M059J (cell line): Measurements from ENCODE around the gene TRIM41. TPM values are rescaled to one million over a fixed set of nuclear protein-coding genes. Genes with fewer than 3 reads are reported as not detected.
"Not testable (repeated sequence)": the region's sequence is repeated elsewhere in the genome, so short reads cannot be mapped to it uniquely, and the experiment has no call there.

Experiments used
- DNase-seq: peaks from one replicate; pipeline ENCODE4 v3.0.0-alpha.2; 2012; ENCODE audit warnings: low read depth
- total RNA-seq: library from RNA; depleted of rRNA; stranded (reverse); fragments of >200 nt; shearing (Covaris generic); gene quantifications from 2 replicates; pipeline ENCODE4 v1.2.3, GENCODE V29; 2014

Gene TRIM41
- total RNA-seq, 1 experiment from 2014 or later: 9.0 TPM

DNA sequence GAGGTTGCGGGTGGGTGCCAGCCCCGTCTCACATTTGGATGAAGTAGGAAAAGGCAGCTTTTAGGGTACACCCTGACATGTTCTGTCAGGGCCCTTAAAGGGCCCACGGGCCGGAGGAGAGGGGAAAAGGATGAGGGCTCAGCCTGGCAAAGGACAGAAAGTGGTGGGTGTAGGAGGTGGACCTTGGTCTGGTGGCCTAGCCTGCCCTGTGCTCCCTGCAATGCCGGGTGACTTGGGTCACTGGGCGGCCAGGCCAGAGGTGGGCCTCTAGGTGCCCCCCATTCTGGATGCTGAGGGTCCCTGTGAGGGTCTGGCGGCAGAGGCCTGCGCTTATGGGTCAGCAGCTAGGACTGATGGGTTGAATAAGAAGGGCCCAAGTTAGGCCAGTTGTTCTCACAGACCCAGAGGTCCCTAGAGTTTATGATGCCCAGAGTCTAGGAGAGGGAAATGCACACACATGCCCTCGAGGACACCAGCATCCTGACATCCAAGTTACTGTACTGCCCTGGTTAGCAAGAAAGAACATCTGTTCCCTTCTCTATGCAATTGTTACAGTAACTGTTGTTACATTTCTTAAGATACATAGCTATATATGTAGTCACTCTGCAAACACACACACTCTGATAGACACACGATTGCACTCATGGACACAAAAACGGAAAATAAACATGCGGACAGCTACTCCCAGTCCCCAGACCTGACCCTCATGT, 30.6 kb upstream of the TRIM41 start:
- DNase-seq: no peak

DNA sequence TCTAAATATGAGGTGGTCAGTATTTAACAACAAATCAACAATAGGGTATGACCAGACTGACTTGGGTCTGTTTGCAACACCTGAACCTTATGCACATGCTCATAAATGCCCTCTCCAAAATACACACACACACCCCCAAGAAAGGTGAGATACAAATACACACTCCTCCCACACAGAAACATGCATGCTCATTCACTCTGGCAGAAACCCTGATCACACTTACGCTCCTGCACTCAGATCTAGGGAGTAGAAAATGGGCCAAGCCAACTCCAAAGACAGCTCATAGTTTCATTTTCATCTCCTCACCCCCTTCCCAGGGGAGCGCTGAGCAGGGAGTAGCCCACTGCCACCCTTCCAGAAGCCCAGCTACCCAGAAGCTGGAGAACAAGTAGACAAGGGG, 29.4 kb upstream of the TRIM41 start:
- no peak for DNase-seq

DNA sequence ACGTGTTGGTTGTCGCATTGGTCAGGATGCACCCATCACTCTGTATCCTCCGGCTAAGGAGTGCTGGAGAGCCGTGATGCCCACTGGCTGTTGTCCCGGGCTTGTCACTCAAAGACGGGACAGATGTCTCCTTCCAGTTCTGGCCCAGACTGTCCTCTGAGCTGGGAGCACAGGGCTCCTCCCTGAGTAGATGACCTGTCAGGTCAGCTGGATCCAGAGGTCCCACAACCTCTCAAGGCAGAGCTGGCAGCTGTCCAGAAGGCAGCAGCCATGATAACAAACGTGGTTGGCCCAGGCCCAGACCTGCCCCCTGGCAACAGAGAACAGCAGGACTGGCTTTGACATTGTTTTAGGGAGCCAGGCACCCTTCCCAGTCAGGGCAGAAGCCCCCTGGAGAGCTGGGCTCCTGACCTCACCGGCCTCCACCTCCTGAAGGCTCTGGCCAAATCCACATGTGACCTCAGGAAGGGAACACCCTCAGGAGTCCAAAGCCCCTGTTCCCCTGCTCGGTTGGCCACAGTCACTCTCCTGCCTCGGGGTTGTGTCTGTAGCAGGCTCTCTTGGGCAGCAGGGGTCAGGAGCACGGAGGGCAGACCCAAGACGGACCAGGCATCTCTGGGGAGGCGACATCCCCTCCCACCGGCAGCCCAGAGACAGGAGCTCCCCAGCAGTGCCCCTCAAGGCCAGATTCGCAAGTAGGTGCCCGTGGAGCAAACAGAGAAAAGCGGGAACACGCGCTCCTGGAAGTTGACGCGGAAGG, 28.4 kb upstream of the TRIM41 start:
- no peak for DNase-seq

DNA sequence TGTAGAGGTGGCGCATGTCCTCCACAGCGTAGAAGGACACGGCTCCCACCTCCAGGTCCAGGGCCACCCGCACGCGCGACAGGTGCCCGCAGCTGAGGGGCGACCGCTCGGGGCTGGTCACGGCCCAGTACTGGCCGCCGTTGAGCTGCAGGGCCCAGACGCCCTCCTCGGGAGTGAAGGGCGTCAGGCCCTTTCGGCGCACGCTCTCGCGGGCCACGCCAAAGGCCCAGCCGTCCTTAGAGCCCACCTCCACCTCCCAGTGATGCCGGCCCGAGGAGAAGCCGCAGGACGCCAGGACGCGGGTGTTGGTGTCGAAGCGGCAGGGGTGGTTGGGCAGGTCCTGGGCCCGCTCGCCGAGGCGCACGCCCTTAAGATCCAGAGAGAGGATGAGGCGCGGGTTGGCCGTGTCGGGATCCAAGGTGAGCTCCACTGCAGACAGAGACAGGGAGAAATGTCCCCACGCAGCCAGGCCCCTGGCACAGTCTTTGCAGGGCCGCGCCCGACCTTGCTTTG, 27.8 kb upstream of the TRIM41 start:
- DNase-seq: no peak

DNA sequence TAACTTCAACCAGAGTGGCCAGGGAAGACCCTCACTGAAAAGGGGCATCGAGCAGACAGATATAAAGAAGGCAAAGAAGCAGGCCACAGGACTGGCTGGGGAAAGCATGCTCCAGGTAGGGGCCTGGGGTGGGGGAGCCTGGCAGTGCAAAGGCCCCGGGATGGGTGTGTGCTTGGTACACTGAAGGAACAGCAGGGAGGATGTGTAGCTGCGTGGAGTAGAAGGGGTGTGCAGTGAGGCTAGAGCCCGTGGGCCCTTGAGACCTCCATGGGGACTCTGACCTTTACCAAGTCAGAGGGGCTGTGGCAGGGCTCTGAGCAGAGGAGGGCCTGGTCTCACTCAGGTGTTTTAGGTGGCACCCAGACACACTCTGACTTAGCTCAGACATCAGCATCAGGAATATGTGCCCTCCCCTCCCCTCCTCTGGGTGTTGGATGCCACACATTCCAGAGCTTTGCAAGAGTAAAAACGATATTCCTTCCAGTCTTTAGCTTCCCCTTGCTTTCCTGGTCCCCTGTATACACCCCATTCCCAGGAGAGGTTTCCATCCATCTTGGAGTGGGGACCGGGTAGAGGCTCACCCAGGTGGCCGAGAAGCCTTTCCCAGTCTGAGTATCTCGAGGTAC, 25.6 kb upstream of the TRIM41 start:
- no peak for DNase-seq

DNA sequence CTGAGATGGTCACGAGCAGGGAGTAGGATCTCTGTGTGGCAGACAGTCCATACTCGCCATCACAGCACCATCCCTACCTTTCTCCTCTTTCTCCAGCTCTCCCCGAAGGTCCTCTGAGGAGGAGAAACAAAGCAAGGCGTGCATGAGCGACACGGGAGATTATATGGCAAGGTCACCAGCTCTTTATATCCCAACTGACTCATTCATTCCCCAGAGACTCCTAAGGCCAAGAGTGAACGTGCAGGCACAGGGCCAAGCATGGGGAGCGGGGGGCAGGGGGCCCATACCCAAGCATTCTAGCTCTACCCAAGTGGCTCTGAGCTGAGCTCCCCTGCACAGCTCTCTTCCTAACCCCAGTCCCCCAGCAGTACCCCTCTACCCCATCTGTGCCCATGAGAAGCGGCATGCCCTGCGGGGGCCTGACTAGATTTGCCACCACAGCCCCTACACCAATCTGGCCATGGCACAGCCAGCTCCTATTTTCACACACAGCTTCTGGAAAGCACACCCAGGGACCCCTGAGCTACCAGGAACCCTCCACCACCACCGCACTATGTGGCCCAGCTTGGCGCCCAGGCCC, 24.9 kb upstream of the TRIM41 start:
- DNase-seq: no peak

DNA sequence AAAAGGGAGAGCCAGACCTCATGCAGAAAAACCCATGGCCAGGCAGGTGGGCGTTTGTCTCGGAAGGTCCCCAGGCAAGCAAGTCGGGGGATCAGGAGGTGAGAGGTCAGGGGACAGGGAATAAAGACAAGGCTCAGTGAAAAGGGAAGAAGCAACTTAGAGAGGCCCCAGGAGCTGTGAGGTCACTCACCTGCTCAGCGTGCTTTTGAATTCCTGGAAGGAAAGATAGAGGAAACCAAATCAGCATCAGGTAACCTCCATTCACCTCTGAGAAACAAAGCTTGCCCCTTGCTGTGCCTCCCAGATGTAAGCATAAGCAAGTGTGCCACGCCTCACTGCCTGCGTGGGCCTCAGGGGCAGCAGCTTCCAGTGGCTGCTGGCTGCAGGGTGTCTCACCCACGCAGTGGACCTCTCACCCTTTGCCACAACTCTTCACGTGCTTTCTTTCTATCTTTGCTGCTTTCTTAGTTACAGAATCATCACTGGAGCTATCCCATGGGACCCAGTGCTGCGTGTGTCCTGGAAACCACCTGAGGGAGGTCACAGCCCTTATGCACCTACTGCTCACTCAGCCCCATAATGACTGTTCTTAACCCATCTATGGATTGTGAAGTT, 24.1 kb upstream of the TRIM41 start:
- no peak for DNase-seq

DNA sequence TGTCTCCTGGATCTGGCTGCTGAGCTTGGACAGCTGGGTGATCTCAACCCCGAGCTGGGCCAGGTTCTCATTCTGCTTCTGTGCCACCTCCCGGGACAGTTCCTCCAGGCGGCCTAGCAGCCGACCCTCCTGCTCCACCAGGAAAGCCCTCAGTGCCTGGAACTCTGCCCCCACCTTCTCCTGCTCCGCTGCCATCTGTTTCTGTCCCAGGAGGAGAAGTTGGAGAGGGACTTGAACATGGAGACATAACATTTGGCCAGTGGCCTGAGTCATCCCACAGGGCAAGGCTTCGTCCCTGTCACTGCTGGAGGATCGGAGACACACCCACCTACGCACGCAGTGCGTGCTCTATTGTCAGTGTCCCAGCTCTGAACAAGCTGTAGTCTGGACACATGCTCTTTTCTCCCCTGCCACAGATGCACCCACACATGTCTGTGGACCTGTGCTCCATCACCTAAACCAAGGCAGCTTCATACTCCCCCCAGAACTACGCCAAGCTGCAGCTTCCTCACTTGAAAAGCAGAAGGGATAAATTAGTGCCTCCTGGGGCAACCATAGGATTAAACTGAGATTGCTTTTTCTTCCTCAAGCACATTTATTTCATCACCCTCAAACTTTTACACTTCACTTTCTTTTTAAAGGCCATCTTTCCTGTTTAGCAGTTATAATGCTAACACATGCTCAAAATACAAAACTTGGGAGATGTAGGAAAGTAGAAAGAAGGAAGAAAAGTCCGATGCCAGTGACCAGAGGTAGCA, 23.0 kb upstream of the TRIM41 start:
- no peak for DNase-seq

DNA sequence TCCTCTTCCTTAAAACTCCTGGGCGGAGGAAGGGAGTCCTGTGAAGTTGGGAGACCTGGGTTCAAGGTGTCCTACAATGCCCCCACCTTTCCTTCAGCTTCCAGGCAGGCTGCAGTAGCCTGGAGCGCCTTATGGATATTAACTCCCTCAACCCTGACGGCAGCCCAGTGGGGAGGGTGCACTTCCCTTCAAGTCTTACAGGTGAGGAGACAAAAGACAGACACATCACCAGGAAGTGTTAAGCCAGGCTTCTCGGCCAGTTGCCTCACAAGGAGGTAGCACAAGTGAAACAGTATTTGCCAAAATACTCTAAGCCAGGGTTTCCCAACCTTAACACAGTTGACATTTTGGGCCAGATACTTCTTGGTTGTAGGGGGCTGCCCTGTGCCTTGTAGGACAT, 22.3 kb upstream of the TRIM41 start:
- no peak for DNase-seq

DNA sequence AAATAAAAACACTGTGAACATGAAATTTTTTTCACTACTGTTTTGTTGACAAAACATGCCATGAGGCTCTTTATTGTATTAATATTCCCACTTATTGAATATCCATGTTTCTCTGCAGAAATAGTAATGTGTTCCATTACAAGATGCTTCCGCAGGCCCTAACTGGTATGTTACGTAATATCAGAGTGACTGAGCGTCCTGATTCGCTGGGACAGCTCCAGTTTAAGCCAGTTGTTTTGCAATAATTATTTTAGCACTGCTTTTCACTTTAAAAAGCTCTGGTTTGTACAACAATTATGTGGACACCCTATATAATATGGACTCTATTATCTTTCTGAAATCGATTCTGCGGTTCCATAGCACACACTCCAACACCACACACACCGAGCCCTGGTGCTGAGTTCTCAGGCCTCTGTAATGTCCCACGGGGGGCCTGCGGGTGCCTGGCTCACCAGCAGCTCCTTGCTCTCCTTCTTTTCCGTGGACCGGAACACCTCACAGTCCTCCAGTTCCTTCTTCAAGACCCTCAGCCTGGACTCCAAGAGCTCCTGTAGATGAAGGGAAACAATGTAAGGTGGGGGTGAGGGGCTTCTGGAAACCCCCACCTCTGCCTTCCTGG, 19.9 kb upstream of the TRIM41 start:
- DNase-seq: no peak

DNA sequence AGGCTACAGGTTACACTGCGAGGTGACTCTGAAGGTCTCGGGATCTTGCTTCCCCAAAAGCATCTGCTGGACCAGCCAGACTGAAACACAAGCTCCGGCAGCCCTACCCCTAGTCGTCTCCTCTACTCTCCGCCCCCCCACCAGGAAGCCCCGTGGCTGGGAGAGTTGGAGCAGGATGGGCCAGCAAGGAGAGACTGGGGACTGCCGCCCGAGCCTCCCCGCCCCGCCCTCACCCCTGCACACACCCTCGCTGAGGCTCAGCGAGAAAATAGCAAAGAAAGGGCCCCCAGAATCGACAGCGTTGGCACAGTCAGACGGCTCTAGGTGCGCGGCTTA, 19.3 kb upstream of the TRIM41 start:
- no peak for DNase-seq

DNA sequence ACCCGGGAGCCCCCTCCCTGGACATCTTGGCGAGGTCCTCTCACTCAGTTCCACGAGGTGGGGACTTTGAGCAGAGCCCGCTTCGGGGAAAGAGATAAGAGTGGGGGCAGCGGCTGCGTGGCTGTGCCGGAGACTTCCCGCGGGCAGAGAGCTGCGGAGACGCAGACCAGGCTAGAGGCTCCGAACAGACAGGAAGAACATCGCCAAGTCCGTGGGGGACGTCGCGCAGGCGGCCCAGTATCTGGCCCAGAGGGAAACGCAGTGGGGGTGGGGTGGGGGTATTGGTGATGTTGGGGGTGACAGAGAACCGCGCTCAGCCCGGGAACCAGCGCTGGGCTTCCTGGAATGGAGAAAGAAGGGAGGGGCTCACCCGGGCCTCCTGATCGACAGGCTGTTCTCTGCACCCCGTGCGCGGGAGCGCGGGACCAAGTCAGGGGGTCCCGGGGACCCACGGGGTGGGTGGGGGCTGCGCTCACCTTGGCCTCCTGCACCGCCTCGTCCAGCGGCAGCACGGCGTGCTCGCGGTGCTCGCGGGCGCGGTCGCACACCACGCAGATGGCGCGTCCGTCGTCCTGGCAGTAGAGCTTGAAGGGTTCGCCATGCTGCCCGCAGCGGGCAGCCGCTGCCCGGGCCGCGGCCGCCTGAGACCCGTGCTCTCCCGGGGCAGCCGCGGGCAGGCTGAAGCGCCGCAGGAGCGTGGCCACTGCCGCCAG, 18.8 kb upstream of the TRIM41 start:
- peak; percentile 37 for DNase-seq

DNA sequence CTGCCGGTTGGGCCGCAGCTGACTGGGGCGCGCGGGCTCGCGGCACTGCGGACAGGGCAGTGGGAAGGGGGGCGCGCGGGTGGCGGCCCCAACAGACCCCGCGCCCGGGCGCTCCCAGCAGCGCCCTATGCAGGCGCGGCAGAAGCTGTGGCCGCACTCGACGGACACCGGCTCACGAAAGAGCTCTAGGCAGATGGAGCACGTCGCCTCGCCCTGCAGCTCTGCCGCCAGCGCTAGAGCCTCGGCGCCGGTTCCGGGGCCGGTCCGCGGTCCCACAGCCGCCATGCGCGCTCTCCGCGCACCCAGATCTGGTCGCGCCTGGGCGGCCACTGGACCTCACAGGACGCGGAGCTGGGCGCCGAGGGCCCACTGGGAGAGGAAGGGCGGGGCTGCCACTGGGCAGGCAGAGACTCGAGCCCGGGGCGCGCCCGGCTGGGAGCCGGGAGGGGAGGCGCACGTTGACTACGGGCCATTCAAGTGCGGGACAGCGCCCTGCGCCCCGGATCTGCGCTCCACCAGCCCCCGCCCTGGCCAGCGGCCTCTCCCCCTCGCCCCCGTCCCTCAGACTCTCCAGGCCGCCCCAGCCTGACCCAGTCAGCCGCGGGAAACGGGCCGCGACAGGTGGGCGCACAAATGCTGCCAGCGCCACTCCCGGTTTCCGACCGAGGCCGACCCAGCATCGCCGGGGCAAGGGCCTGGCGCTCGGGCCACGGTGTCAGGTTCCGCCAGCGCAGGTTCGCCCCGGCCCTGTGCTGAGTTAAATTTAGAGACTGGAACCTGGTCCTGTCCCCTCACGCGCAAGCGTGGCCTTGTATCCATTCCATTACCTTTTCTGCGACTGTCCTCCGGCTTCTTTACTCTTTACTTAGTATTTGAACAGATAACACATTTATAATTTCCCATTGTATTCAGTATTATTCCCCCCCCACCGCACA, 18.0 kb upstream of the TRIM41 start, which contains the start of gene TRIM7:
Gene TRIM7, minus strand, starts transcription at position 371 of the 935 bp plus-strand sequence. Its CDS starts 86 bp downstream, at position 285.
- peak; percentile 53 for DNase-seq

DNA sequence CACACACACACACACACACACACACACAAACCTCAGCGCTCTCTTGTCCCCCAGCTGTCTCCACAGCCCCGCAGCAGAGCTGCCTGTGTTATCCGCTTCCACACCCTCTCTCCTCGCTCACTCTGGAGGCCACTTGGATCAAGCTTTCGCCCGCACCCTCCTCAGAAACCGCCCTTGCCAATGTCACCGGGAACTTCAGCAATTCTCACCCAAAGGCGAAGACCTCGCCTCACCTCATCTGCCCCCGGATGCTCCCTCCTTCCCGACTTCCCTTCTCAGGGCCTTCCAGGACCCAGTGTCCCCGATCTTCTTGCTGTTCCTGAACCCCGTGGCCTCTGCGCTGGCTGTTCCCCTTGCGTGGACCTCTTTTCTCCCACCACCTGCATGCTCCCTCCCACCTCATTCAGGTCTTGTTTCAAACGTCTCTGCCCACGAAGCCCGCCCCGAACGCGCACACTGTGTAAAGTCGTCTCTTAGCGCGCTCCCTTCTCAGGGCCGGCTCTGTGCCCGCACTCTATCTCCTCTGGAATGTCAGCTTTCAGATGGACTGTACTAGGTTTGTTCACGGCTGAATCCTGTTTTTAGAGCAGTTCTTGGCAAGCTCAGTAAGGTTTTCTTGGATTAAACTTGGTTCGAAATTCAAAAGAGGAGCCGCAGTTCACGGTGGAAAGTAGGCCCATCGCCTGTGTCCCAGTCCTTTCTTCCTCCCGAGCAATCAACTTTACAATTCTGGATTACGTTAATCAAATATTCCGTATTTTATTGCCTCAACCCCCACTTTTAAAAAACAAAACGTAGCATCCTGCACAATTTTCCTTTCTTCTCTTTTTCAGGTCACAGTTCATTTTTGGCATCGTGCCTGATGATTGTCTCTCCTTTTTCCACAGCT, 17.1 kb upstream of the TRIM41 start:
- DNase-seq: no peak

DNA sequence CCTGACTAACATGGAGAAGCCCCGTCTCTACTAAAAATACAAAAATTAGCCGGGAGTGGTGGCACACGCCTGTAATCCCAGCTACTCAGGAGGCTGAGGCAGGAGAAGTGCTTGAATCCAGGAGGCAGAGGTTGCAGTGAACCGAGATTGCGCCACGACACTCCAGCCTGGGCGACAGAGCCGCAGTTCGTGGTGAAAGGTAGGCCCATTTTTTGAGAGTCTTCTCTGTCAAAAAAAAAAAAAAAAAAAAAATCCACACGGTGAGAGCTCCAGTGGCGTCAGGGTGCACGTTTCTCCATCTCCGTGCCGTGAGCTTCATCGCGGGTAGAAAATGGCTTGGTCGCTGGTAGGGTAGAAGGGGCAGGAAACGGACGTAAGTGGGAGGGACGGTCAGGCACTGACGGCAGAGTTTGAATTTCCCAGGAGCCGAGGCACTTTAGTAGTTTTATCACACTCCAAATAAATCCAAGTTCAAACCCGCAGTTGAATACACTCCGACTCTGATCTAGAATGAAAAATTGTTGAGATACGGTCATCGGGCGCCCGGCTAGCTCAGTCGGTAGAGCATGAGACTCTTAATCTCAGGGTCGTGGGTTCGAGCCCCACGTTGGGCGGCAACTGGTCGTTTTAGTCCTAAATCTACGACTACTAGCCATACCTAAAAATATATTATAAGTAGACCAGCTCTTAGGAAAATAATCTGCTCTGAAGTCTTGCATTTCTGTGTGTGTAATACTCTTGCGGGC, 15.7 kb upstream of the TRIM41 start:
- peak; percentile 92 for DNase-seq

DNA sequence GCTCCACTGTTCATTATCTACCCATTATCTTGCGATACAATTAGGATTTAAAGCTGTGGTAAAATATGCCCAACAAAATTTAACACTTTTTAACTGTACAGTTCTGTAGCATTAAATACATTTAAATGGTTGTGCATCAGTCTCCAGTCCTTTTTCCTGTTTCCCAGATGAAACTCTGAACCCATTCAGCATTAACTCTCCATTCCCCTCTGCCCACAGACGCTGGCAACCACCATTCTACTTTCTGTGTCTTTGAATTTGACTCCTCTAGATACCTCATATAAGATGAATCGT, 15.2 kb upstream of the TRIM41 start:
- DNase-seq: no peak

DNA sequence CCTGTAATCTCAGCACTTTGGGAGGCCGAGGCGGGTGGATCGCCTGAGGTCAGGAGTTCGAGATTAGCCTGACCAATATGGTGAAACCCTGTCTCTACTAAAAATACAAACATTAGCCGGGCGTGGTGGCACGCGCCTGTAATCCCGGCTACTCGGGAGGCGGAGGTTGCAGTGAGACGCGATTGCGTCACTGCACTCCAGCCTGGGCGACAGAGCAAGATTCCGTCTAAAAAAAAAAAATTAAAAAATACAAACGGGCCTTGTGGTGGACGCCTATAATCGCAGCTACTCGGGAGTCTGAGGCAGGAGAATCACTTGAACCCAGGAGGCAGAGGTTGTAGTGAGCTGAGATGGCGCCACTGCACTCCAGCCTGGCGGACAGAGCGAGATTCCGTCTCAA, 14.1 kb upstream of the TRIM41 start:
- DNase-seq: not testable (repeated sequence)
